ENCODE measurements around the gene ANKRD63. TPM values are rescaled to one million over a fixed set of nuclear protein-coding genes. Genes with fewer than 3 reads are reported as not detected.

The ANKRD63 gene
- total and polyA plus RNA-seq, 9 of the 15 experiments (the other 6 are each of a cell fraction or from before 2014, with no cell fraction given), result 1.3 to 2.0 (median 1.8) TPM; not detected in 6

- no peak for FAIRE-seq
- intact Hi-C loops (cut with micrococcal nuclease), result no loop called here
- no TSS peak for BruUV-seq (replicated peaks)
These were observed 14.5 kb upstream of the ANKRD63 start for GRCh38 chr15:40297356-40297755.

More at GRCh38 chr15:40297356-40297755, 14.5 kb upstream of the ANKRD63 start:
- no peaks in the 10 kb centered on the region for H3K36me3 ChIP-seq (ENCODE audit: control insufficient read depth, insufficient read depth, low read length)
- H3K27me3 ChIP-seq (ENCODE audit: control insufficient read depth in 2 of 2, insufficient read depth in 2 of 2, low read length in 2 of 2), result peaks cover 0 to 33% of the 10 kb centered on the region in 2 experiments; a peak in 3 of 5 replicates
- H4K20me1 ChIP-seq (replicated peaks; ENCODE audit: control insufficient read depth, insufficient read depth, low read length), result 0 out of 2 replicates have a peak, but pooled peaks cover 2% of the 10 kb centered on the region
- H3K4me1 ChIP-seq (replicated peaks in 1 of 2; ENCODE audit: control insufficient read depth in 2 of 2, insufficient read depth in 2 of 2, low read length in 2 of 2), result peaks cover 18 to 31% of the 10 kb centered on the region in 2 experiments; a peak in 4 of 5 replicates
- in situ Hi-C loops (cut with MboI), result no loop called here
- no peak for DNase-seq (ENCODE audit: extremely low read depth in 1 of 4, low spot score in 3 of 4)
- H3K9ac ChIP-seq (ENCODE audit: insufficient read depth in 1 of 2, low read depth in 2 of 2, low read length in 2 of 2), result no peak overlapping the region
- no peak overlapping the region for H3K4me2 ChIP-seq (ENCODE audit: insufficient read depth, low read length)
- no peak overlapping the region for H3K4me3 ChIP-seq
- CTCF ChIA-PET (ENCODE audit: low intra/inter-chr PET ratio), result interaction anchor here (0.6 kb wide), 1 partner anchor 85 kb away, joined by 3 read pairs; the partner anchor contains the start of gene KNSTRN
- H2AFZ ChIP-seq (ENCODE audit: low read depth, low read length), result no peak overlapping the region
- H3K27ac ChIP-seq (ENCODE audit: extremely low read depth, low read depth, low read length), result no peak overlapping the region
- TF ChIP-seq ZNF449 (CRISPR knock-in tag; IDR thresholded peaks at IDR 0.05) (no peak), ZNF134 (CRISPR knock-in tag; conservative IDR thresholded peaks at IDR 0.05) (no peak), ZBTB11 (CRISPR knock-in tag; IDR thresholded peaks at IDR 0.05) (no peak), RBFOX2 (IDR thresholded peaks at IDR 0.05; ENCODE audit: low read depth, low read length) (no peak), PHTF2 (CRISPR knock-in tag; IDR thresholded peaks at IDR 0.05) (no peak), GABPA (tag; conservative IDR thresholded peaks at IDR 0.05; ENCODE audit: low read depth) (no peak), HSF4 (CRISPR knock-in tag; IDR thresholded peaks at IDR 0.05; ENCODE audit: borderline replicate concordance) (no peak), ZNF165 (CRISPR knock-in tag; IDR thresholded peaks at IDR 0.05; ENCODE audit: borderline replicate concordance) (no peak), ZKSCAN3 (CRISPR knock-in tag; IDR thresholded peaks at IDR 0.05) (no peak), TSC22D4 (tag; IDR thresholded peaks at IDR 0.05) (no peak), BRF1 (IDR thresholded peaks at IDR 0.05; ENCODE audit: borderline replicate concordance, extremely low read depth, insufficient read length) (no peak)
- no peak for ATAC-seq
- H3K9me1 ChIP-seq (ENCODE audit: control insufficient read depth, insufficient read depth, low read length), result no peaks in the 10 kb centered on the region
- no peaks in the 10 kb centered on the region for H3K79me2 ChIP-seq (ENCODE audit: control insufficient read depth, insufficient read depth, low read length)
- H3K9me3 ChIP-seq (replicated peaks; ENCODE audit: control insufficient read depth, insufficient read depth, low read depth, low read length), result no peaks in the 10 kb centered on the region
- WGBS (ENCODE audit: insufficient coverage, low coverage, missing lambda C conversion rate), result 40% methylated on average over 10 of the region's 10 CpGs
- POLR2A ChIA-PET, result no interaction called here

All from K562 (cell line).